Measurements from ENCODE around the gene PITPNC1.

The PITPNC1 gene

GRCh38 chr17:67707442-67707841 is 330.4 kb downstream of the PITPNC1 start:
- Histone ChIP-seq H3K27me3 (ENCODE audit: insufficient read depth, insufficient read length) (no peaks in the 10 kb centered on the region), H3K4me1 (ENCODE audit: insufficient read depth, insufficient read length) (no peaks in the 10 kb centered on the region), H3K36me3 (ENCODE audit: insufficient read depth, insufficient read length, low read length) (no peaks in the 10 kb centered on the region), H3K9me3 (ENCODE audit: insufficient read depth, low read length) (peaks cover 4% of the 10 kb centered on the region; the same call in 1 of the 2 replicates), H3K4me3 (ENCODE audit: insufficient read length, low read depth) (no peak overlapping the region), H3K9ac (ENCODE audit: insufficient read length, low read depth) (no peak overlapping the region)
- no peak for DNase-seq (ENCODE audit: low read depth, low spot score)
- no peak for TF ChIP-seq SUZ12 (IDR thresholded peaks at IDR 0.05; ENCODE audit: extremely low read depth, insufficient read depth, insufficient read length)
- no peak for TF ChIP-seq ZNF274 (IDR thresholded peaks at IDR 0.05; ENCODE audit: low read depth, low read length)
- no peak for TF ChIP-seq YY1 (IDR thresholded peaks at IDR 0.05; ENCODE audit: insufficient read depth, insufficient read length)

- peaks cover 10% of the 10 kb centered on the region for H3K9me3 ChIP-seq (ENCODE audit: insufficient read depth, low read length)
- no peaks in the 10 kb centered on the region for H3K36me3 ChIP-seq (ENCODE audit: insufficient read depth, insufficient read length, low read length)
- no peak for TF ChIP-seq ZNF274 (IDR thresholded peaks at IDR 0.05; ENCODE audit: low read depth, low read length)
- no peak for TF ChIP-seq YY1 (IDR thresholded peaks at IDR 0.05; ENCODE audit: insufficient read depth, insufficient read length)
- no peak for TF ChIP-seq SUZ12 (IDR thresholded peaks at IDR 0.05; ENCODE audit: extremely low read depth, insufficient read depth, insufficient read length)
- no peaks in the 10 kb centered on the region for H3K27me3 ChIP-seq (ENCODE audit: insufficient read depth, insufficient read length)
- H3K9ac ChIP-seq (ENCODE audit: insufficient read length, low read depth), result no peak overlapping the region
- no peaks in the 10 kb centered on the region for H3K4me1 ChIP-seq (ENCODE audit: insufficient read depth, insufficient read length)
- no peak overlapping the region for H3K4me3 ChIP-seq (ENCODE audit: insufficient read length, low read depth)
- DNase-seq (ENCODE audit: low read depth, low spot score), result no peak
These were observed 331.3 kb downstream of the PITPNC1 start for GRCh38 chr17:67708378-67708777.

GRCh38 chr17:67711916-67712315 is 334.8 kb downstream of the PITPNC1 start:
- H3K27me3 ChIP-seq (ENCODE audit: insufficient read depth, insufficient read length), result no peaks in the 10 kb centered on the region
- no peak for DNase-seq (ENCODE audit: low read depth, low spot score)
- H3K4me1 ChIP-seq (ENCODE audit: insufficient read depth, insufficient read length), result no peaks in the 10 kb centered on the region
- TF ChIP-seq ZNF274 (IDR thresholded peaks at IDR 0.05; ENCODE audit: low read depth, low read length), result no peak
- TF ChIP-seq SUZ12 (IDR thresholded peaks at IDR 0.05; ENCODE audit: extremely low read depth, insufficient read depth, insufficient read length), result no peak
- no peak for TF ChIP-seq YY1 (IDR thresholded peaks at IDR 0.05; ENCODE audit: insufficient read depth, insufficient read length)
- no peak overlapping the region for H3K4me3 ChIP-seq (ENCODE audit: insufficient read length, low read depth)
- no peak overlapping the region for H3K9ac ChIP-seq (ENCODE audit: insufficient read length, low read depth)
- peaks cover 6% of the 10 kb centered on the region for H3K9me3 ChIP-seq (ENCODE audit: insufficient read depth, low read length)
- no peaks in the 10 kb centered on the region for H3K36me3 ChIP-seq (ENCODE audit: insufficient read depth, insufficient read length, low read length)

GRCh38 chr17:67712375-67712774 is 335.3 kb downstream of the PITPNC1 start:
- no peaks in the 10 kb centered on the region for H3K4me1 ChIP-seq (ENCODE audit: insufficient read depth, insufficient read length)
- no peak for TF ChIP-seq SUZ12 (IDR thresholded peaks at IDR 0.05; ENCODE audit: extremely low read depth, insufficient read depth, insufficient read length)
- H3K9ac ChIP-seq (ENCODE audit: insufficient read length, low read depth), result no peak overlapping the region
- no peaks in the 10 kb centered on the region for H3K27me3 ChIP-seq (ENCODE audit: insufficient read depth, insufficient read length)
- no peaks in the 10 kb centered on the region for H3K36me3 ChIP-seq (ENCODE audit: insufficient read depth, insufficient read length, low read length)
- no peak for DNase-seq (ENCODE audit: low read depth, low spot score)
- H3K4me3 ChIP-seq (ENCODE audit: insufficient read length, low read depth), result no peak overlapping the region
- peaks cover 6% of the 10 kb centered on the region for H3K9me3 ChIP-seq (ENCODE audit: insufficient read depth, low read length)

- TF ChIP-seq ZNF274 (IDR thresholded peaks at IDR 0.05; ENCODE audit: low read depth, low read length) (no peak), YY1 (IDR thresholded peaks at IDR 0.05; ENCODE audit: insufficient read depth, insufficient read length) (no peak), SUZ12 (IDR thresholded peaks at IDR 0.05; ENCODE audit: extremely low read depth, insufficient read depth, insufficient read length) (no peak)
- no peak for DNase-seq (ENCODE audit: low read depth, low spot score)
- H3K4me1 ChIP-seq (ENCODE audit: insufficient read depth, insufficient read length), result no peaks in the 10 kb centered on the region
- H3K36me3 ChIP-seq (ENCODE audit: insufficient read depth, insufficient read length, low read length), result no peaks in the 10 kb centered on the region
- H3K27me3 ChIP-seq (ENCODE audit: insufficient read depth, insufficient read length), result no peaks in the 10 kb centered on the region
- no peak overlapping the region for H3K9ac ChIP-seq (ENCODE audit: insufficient read length, low read depth)
- H3K9me3 ChIP-seq (ENCODE audit: insufficient read depth, low read length), result peaks cover 6% of the 10 kb centered on the region
- H3K4me3 ChIP-seq (ENCODE audit: insufficient read length, low read depth), result no peak overlapping the region
These were observed 336.1 kb downstream of the PITPNC1 start for GRCh38 chr17:67713169-67713568.

- Histone ChIP-seq H3K9me3 (ENCODE audit: insufficient read depth, low read length) (peaks cover 6% of the 10 kb centered on the region), H3K9ac (ENCODE audit: insufficient read length, low read depth) (no peak overlapping the region), H3K4me3 (ENCODE audit: insufficient read length, low read depth) (no peak overlapping the region), H3K36me3 (ENCODE audit: insufficient read depth, insufficient read length, low read length) (peaks cover 27% of the 10 kb centered on the region), H3K4me1 (ENCODE audit: insufficient read depth, insufficient read length) (no peaks in the 10 kb centered on the region), H3K27me3 (ENCODE audit: insufficient read depth, insufficient read length) (no peaks in the 10 kb centered on the region)
- TF ChIP-seq YY1 (IDR thresholded peaks at IDR 0.05; ENCODE audit: insufficient read depth, insufficient read length), result no peak
- no peak for TF ChIP-seq SUZ12 (IDR thresholded peaks at IDR 0.05; ENCODE audit: extremely low read depth, insufficient read depth, insufficient read length)
- no peak for TF ChIP-seq ZNF274 (IDR thresholded peaks at IDR 0.05; ENCODE audit: low read depth, low read length)
- DNase-seq (ENCODE audit: low read depth, low spot score), result no peak
These were observed 339.3 kb downstream of the PITPNC1 start for GRCh38 chr17:67716405-67716798.

- H3K9ac ChIP-seq (ENCODE audit: insufficient read length, low read depth), result peak overlapping the region; percentile 82
- H3K36me3 ChIP-seq (ENCODE audit: insufficient read depth, insufficient read length, low read length), result peaks cover 35% of the 10 kb centered on the region
- DNase-seq (ENCODE audit: low read depth, low spot score), result no peak
- TF ChIP-seq ZNF274 (IDR thresholded peaks at IDR 0.05; ENCODE audit: low read depth, low read length) (no peak), SUZ12 (IDR thresholded peaks at IDR 0.05; ENCODE audit: extremely low read depth, insufficient read depth, insufficient read length) (no peak), YY1 (IDR thresholded peaks at IDR 0.05; ENCODE audit: insufficient read depth, insufficient read length) (no peak)
- H3K27me3 ChIP-seq (ENCODE audit: insufficient read depth, insufficient read length), result no peaks in the 10 kb centered on the region
- peak overlapping the region; percentile 99 for H3K4me3 ChIP-seq (ENCODE audit: insufficient read length, low read depth)
- peaks cover 6% of the 10 kb centered on the region for H3K9me3 ChIP-seq (ENCODE audit: insufficient read depth, low read length)
- no peaks in the 10 kb centered on the region for H3K4me1 ChIP-seq (ENCODE audit: insufficient read depth, insufficient read length)
These were observed 340.1 kb downstream of the PITPNC1 start for GRCh38 chr17:67717192-67717623.
